Islet of Langerhans (tissue), 1 donor: ENCODE results near the gene TBR1.

ENCODE experiments used
- FAIRE-seq: peaks from one replicate; lab custom pipeline; 2011; peaks lifted over from hg19 to GRCh38; lab: Jason Lieb, UNC

TBR1 gene

GRCh38 chr2:161415034-161415986, 787 bp upstream of the TBR1 start:
- FAIRE-seq, result no peak

GRCh38 chr2:161416708-161417437, 776 bp downstream of the TBR1 start:
- no peak for FAIRE-seq

- no peak for FAIRE-seq
Observed at GRCh38 chr2:161417438-161418274, 1.6 kb downstream of the TBR1 start.

GRCh38 chr2:161418275-161418714, 2.2 kb downstream of the TBR1 start:
- no peak for FAIRE-seq

GRCh38 chr2:161418715-161419637, 2.9 kb downstream of the TBR1 start:
- no peak for FAIRE-seq

GRCh38 chr2:161419638-161420190, 3.6 kb downstream of the TBR1 start:
- no peak for FAIRE-seq

- no peak for FAIRE-seq
Observed at GRCh38 chr2:161420406-161421074, 4.4 kb downstream of the TBR1 start.

- no peak for FAIRE-seq
Observed at GRCh38 chr2:161421686-161422085, 5.6 kb downstream of the TBR1 start.

- no peak for FAIRE-seq
Observed at GRCh38 chr2:161422816-161423403, 6.8 kb downstream of the TBR1 start.

GRCh38 chr2:161423421-161424393, 7.6 kb downstream of the TBR1 start:
- FAIRE-seq, result no peak

- no peak for FAIRE-seq
Observed at GRCh38 chr2:161424394-161424769, 8.3 kb downstream of the TBR1 start.

- FAIRE-seq, result peak; percentile 27
Observed at GRCh38 chr2:161424891-161425727, 9.0 kb downstream of the TBR1 start.

- no peak for FAIRE-seq
Observed at GRCh38 chr2:161425728-161426454, 9.8 kb downstream of the TBR1 start.

- no peak for FAIRE-seq
Observed at GRCh38 chr2:161426455-161426921, 10.4 kb downstream of the TBR1 start.

- no peak for FAIRE-seq
Observed at GRCh38 chr2:161426922-161427663, 11.0 kb downstream of the TBR1 start.
